DOHH2 (cell line): Measurements from ENCODE around the gene SH3PXD2A.

ENCODE experiments used
- H3F3A ChIP-seq: fragments of 200-600 bp; sonication (generic), shearing (Covaris generic); 2 replicates; pipeline ENCODE4 v1.6.0; 2016; ENCODE audit warnings: antibody characterized with exemption, mild to moderate bottlenecking; ENCODE audit not compliant: control insufficient read depth, insufficient read depth
- H3K27ac ChIP-seq: fragments of 200-600 bp; sonication (generic); 2 replicates; pipeline ENCODE4 v1.5.1; 2014; ENCODE audit warnings: low read depth, mild to moderate bottlenecking, low read length, moderate library complexity
- H3K27me3 ChIP-seq: fragments of 200-600 bp; sonication (generic); 2 replicates; pipeline ENCODE4 v1.6.1; 2014; ENCODE audit warnings: mild to moderate bottlenecking, low read length, mixed read lengths; ENCODE audit not compliant: control insufficient read depth
- H3K36me3 ChIP-seq: fragments of 200-600 bp; sonication (generic); 2 replicates; pipeline ENCODE4 v1.6.1; 2014; ENCODE audit warnings: mild to moderate bottlenecking, low read length, moderate library complexity, mixed read lengths; ENCODE audit not compliant: control insufficient read depth
- H3K4me1 ChIP-seq: fragments of 200-600 bp; sonication (generic); 2 replicates; pipeline ENCODE4 v1.6.1; 2014; ENCODE audit warnings: mild to moderate bottlenecking, low read length, mixed read lengths; ENCODE audit not compliant: control insufficient read depth
- H3K4me2 ChIP-seq: fragments of 200-600 bp; sonication (generic); 2 replicates; pipeline ENCODE4 v1.6.0; 2014; ENCODE audit warnings: mild to moderate bottlenecking, low read length, moderate library complexity
- H3K4me3 ChIP-seq: fragments of 200-600 bp; sonication (generic); 2 replicates; pipeline ENCODE4 v1.5.1; 2014; ENCODE audit warnings: mild to moderate bottlenecking, low read length, mixed read lengths
- H3K79me2 ChIP-seq: fragments of 200-600 bp; sonication (generic); 2 replicates; pipeline ENCODE4 v1.6.1; 2014; ENCODE audit warnings: mild to moderate bottlenecking, low read length, mixed read lengths; ENCODE audit not compliant: control insufficient read depth
- H3K9me2 ChIP-seq: fragments of 200-600 bp; sonication (generic); replicated peaks from 2 replicates; pipeline ENCODE4 v1.6.1; 2014; ENCODE audit warnings: mild to moderate bottlenecking, low read length, mixed read lengths; ENCODE audit not compliant: control insufficient read depth
- H3K9me3 ChIP-seq: fragments of 200-600 bp; sonication (generic); 2 replicates; pipeline ENCODE4 v1.6.1; 2014; ENCODE audit warnings: antibody characterized with exemption, low read length, mixed read lengths; ENCODE audit not compliant: control insufficient read depth, insufficient read depth
- H4K20me1 ChIP-seq: fragments of 200-600 bp; sonication (generic); 2 replicates; pipeline ENCODE4 v1.6.0; 2014; ENCODE audit warnings: low read depth, mild to moderate bottlenecking, antibody characterized with exemption, low read length, moderate library complexity; ENCODE audit not compliant: control insufficient read depth, insufficient read depth
- EZH2phosphoT487 ChIP-seq: fragments of 200-600 bp; sonication (generic); IDR thresholded peaks from 2 replicates; pipeline ENCODE4 v1.6.1; 2017; ENCODE audit warnings: borderline replicate concordance, mild to moderate bottlenecking, antibody characterized with exemption, low read length, moderate library complexity, mixed read lengths
- TF ChIP-seq, protein P1 (sequence below): fragments of 200-600 bp; sonication (generic); IDR thresholded peaks from one replicate; pipeline ENCODE4 v1.5.1; 2014; ENCODE audit warnings: antibody characterized with exemption, mild to moderate bottlenecking, low read depth, low read length; ENCODE audit not compliant: poor library complexity, severe bottlenecking

The SH3PXD2A gene

DNA sequence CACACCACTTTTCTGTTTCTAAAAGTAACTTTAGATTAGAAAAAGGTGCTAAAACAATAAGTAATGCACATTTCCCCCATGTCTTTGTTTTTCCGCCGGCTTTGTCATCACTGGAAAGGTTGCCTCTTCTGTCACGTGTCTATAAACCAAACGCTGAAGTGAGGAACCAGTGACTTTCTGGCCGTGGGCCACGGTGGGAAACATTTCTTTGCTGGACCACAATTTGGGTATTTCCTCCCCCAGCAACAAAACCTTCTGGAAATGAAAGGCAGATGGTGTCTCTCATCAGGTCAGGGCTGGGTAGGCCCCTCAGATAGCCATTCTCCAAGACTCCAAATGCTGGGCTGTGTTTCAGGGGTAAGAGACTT is 174.5 kb downstream of the SH3PXD2A start:
- Histone ChIP-seq H3K36me3 (no peaks in the 10 kb centered on the region), H3K27ac (no peak overlapping the region), H3K4me2 (no peak overlapping the region), H4K20me1 (no peaks in the 10 kb centered on the region), H3K9me3 (no peaks in the 10 kb centered on the region), H3F3A (no peaks in the 10 kb centered on the region), H3K9me2 (no peaks in the 10 kb centered on the region), H3K27me3 (no peaks in the 10 kb centered on the region), H3K79me2 (no peaks in the 10 kb centered on the region), H3K4me3 (no peak overlapping the region), H3K4me1 (peaks cover 22% of the 10 kb centered on the region)
- TF ChIP-seq EZH2phosphoT487, result no peak
- TF ChIP-seq, protein P1, sequence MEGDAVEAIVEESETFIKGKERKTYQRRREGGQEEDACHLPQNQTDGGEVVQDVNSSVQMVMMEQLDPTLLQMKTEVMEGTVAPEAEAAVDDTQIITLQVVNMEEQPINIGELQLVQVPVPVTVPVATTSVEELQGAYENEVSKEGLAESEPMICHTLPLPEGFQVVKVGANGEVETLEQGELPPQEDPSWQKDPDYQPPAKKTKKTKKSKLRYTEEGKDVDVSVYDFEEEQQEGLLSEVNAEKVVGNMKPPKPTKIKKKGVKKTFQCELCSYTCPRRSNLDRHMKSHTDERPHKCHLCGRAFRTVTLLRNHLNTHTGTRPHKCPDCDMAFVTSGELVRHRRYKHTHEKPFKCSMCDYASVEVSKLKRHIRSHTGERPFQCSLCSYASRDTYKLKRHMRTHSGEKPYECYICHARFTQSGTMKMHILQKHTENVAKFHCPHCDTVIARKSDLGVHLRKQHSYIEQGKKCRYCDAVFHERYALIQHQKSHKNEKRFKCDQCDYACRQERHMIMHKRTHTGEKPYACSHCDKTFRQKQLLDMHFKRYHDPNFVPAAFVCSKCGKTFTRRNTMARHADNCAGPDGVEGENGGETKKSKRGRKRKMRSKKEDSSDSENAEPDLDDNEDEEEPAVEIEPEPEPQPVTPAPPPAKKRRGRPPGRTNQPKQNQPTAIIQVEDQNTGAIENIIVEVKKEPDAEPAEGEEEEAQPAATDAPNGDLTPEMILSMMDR, result no peak

DNA sequence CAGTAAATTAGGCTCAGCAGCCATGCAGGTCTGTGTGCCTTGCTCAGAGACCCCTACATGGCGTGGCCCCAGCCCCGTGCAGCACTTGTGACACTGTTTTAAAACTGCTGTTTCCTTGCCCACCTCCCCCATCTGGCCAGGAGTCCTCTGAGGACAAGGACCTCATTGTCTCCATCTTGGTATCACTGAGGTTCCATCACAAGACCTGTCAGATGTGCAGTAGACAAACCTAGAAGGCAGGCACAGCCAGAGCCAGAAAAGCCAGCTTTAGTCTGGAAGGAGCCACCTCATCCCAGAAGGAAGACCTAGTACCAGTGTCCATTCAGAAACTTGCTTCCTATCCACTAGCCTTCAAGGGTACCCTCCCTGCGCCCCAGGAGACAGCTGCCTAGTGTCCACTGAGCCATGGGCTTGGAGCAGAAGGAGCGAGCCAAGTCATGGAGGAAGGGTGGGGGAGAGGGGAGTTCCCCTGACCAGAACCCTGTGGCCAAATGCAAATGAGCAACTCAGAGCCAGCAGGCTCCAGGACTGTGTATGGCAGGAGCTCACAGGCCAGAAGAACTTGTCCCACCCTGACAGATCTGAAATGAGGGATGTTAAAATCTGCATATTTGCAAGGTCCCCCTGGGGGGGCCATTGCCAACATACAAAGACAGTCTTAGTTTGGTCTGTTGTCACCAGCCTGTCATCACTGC is 176.1 kb downstream of the SH3PXD2A start:
- Histone ChIP-seq H3K27me3 (no peaks in the 10 kb centered on the region), H3K4me2 (peak overlapping the region; percentile 53; the same call in 1 of the 2 replicates), H4K20me1 (no peaks in the 10 kb centered on the region), H3K9me2 (no peaks in the 10 kb centered on the region), H3K4me1 (peaks cover 22% of the 10 kb centered on the region), H3F3A (no peaks in the 10 kb centered on the region), H3K9me3 (no peaks in the 10 kb centered on the region), H3K27ac (no peak overlapping the region), H3K79me2 (no peaks in the 10 kb centered on the region), H3K36me3 (no peaks in the 10 kb centered on the region), H3K4me3 (no peak overlapping the region)
- TF ChIP-seq, protein P1, result no peak
- TF ChIP-seq EZH2phosphoT487, result no peak

DNA sequence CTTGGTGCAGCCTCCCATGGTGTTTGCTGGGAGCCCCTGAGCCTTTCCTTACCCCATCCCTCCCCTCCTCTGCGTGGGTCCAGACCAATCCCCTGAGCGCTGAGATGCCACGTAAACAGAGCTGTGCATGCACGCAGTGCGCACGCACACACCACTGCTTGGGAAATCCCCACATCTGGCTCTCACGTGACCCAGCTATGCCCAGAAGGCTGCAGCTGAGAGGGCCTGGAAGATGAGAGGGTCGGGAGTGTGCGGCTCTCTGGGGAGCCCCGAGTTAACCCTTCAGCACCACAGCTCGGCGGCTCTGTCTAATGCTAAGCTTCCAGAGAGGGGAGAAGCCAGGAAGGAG is 177.2 kb downstream of the SH3PXD2A start:
- H3K4me1 ChIP-seq, result peaks cover 22% of the 10 kb centered on the region
- peak overlapping the region; percentile 53 for H3K4me2 ChIP-seq
- no peaks in the 10 kb centered on the region for H3K9me2 ChIP-seq
- H3K27me3 ChIP-seq, result no peaks in the 10 kb centered on the region
- no peaks in the 10 kb centered on the region for H3K36me3 ChIP-seq
- peak overlapping the region; percentile 28 for H3K4me3 ChIP-seq
- H4K20me1 ChIP-seq, result no peaks in the 10 kb centered on the region
- H3K9me3 ChIP-seq, result no peaks in the 10 kb centered on the region
- H3K79me2 ChIP-seq, result no peaks in the 10 kb centered on the region
- H3K27ac ChIP-seq, result no peak overlapping the region
- H3F3A ChIP-seq, result no peaks in the 10 kb centered on the region
- TF ChIP-seq, protein P1, result no peak
- TF ChIP-seq EZH2phosphoT487, result no peak
